ENCODE results near the gene CXCL6. TPM values are rescaled to one million over a fixed set of nuclear protein-coding genes. Genes with fewer than 3 reads are reported as not detected.
A peak's percentile ranks its signal among the peaks of the same experiment; 100 is the strongest.

The CXCL6 gene
- total RNA-seq, 3 donors from 2014 or later, result 2.2 to 2.9 TPM; not detected in 1

DNA sequence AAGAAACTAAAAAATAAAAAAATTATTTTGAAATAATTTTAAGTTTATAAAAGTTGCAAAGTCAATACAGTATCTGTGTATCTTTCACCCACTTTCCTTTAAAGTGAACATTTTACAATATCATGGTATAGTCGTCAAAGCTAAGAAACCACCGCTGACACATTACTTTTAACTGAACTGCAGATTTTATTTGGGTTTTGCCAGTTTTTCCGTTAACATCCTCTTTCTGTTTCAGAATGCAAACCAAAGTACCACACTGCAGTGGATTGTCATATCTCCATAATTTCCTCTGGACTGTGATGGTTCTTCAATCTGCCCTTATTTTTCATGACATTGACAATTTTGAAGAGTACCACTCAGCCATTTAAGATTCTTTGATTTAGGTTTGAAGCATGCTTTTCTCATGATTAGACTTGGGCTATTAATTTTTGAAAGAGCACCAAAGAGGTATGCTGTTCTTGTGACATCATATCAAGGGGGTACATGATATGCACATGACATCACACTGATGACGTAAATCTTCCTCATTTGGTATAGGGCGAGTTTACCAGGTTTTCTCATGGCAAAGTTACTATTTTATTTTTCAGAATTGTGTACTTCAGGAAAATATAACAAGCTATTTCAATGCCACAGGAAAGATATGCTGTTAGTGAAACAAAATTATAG is 29.1 kb downstream of the CXCL6 start:
- H3K4me1 ChIP-seq, result no peaks in the 10 kb centered on the region
- TF ChIP-seq, protein P1, sequence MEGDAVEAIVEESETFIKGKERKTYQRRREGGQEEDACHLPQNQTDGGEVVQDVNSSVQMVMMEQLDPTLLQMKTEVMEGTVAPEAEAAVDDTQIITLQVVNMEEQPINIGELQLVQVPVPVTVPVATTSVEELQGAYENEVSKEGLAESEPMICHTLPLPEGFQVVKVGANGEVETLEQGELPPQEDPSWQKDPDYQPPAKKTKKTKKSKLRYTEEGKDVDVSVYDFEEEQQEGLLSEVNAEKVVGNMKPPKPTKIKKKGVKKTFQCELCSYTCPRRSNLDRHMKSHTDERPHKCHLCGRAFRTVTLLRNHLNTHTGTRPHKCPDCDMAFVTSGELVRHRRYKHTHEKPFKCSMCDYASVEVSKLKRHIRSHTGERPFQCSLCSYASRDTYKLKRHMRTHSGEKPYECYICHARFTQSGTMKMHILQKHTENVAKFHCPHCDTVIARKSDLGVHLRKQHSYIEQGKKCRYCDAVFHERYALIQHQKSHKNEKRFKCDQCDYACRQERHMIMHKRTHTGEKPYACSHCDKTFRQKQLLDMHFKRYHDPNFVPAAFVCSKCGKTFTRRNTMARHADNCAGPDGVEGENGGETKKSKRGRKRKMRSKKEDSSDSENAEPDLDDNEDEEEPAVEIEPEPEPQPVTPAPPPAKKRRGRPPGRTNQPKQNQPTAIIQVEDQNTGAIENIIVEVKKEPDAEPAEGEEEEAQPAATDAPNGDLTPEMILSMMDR (IDR thresholded peaks at IDR 0.05), result no peak
- TF ChIP-seq POLR2A (IDR thresholded peaks at IDR 0.05), result no peak
- no peak for TF ChIP-seq POLR2AphosphoS5 (IDR thresholded peaks at IDR 0.05)
- no peak overlapping the region for H3K4me3 ChIP-seq
- H3K27ac ChIP-seq, result no peak overlapping the region
- no peak for DNase-seq (ENCODE audit: low spot score in 2 of 2)
- no peaks in the 10 kb centered on the region for H3K27me3 ChIP-seq
- H3K9me3 ChIP-seq, result no peaks in the 10 kb centered on the region
- intact Hi-C loops (cut with DNase I; ENCODE audit: low total_unique reads), result no loop called here
- no peaks in the 10 kb centered on the region for H3K36me3 ChIP-seq

DNA sequence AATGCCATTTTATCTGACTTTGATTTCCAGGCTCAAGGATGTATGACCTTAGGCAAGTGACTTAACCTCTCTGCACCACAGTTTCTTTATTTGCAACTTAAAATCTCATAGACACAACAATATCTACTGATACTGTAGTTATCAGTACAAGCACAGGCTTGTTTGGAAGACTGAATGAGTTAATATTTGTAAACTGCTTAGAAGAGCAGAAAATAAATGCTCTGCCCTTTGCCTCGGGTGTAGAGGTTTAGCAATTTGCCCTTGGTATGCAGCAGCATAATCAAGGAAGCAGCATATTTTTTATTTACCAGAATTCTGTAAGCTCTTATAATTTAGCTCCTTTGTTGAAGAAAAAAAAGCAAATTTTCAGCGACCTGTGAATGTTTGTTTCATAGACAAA is 29.8 kb downstream of the CXCL6 start:
- H3K9me3 ChIP-seq, result no peaks in the 10 kb centered on the region
- no peaks in the 10 kb centered on the region for H3K27me3 ChIP-seq
- no peak overlapping the region for H3K4me3 ChIP-seq
- intact Hi-C loops (cut with DNase I; ENCODE audit: low total_unique reads), result no loop called here
- H3K27ac ChIP-seq, result no peak overlapping the region
- no peak for DNase-seq (ENCODE audit: low spot score in 2 of 2)
- no peak for TF ChIP-seq POLR2A (IDR thresholded peaks at IDR 0.05)
- TF ChIP-seq, protein P1 (IDR thresholded peaks at IDR 0.05), result no peak
- TF ChIP-seq POLR2AphosphoS5 (IDR thresholded peaks at IDR 0.05), result no peak
- no peaks in the 10 kb centered on the region for H3K4me1 ChIP-seq
- no peaks in the 10 kb centered on the region for H3K36me3 ChIP-seq

DNA sequence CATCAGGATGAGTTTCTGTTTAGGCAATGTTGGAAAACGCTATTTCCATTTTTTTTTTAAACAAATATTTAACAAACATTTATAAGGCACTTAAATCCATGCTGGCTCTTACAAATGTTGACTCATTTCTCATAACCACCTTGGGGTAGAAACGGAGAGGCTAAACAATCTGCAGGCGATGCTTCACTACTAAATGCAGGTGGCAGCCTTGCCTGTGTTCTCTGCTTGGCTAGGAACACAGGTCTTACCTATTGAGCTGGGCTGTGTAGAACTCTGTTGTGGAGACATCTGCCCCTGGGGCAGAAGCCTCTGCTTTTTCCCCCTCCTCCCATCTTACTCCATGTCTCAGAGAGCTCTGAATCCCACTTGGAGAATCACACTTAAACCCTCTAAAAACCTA is 31.3 kb downstream of the CXCL6 start:
- intact Hi-C loops (cut with DNase I; ENCODE audit: low total_unique reads), result no loop called here
- no peak for TF ChIP-seq POLR2A (IDR thresholded peaks at IDR 0.05)
- TF ChIP-seq, protein P1 (IDR thresholded peaks at IDR 0.05), result no peak
- TF ChIP-seq POLR2AphosphoS5 (IDR thresholded peaks at IDR 0.05), result no peak
- Histone ChIP-seq H3K27ac (no peak overlapping the region), H3K36me3 (no peaks in the 10 kb centered on the region), H3K9me3 (no peaks in the 10 kb centered on the region), H3K4me3 (no peak overlapping the region), H3K4me1 (no peaks in the 10 kb centered on the region), H3K27me3 (no peaks in the 10 kb centered on the region)
- no peak for DNase-seq (ENCODE audit: low spot score in 2 of 2)

DNA sequence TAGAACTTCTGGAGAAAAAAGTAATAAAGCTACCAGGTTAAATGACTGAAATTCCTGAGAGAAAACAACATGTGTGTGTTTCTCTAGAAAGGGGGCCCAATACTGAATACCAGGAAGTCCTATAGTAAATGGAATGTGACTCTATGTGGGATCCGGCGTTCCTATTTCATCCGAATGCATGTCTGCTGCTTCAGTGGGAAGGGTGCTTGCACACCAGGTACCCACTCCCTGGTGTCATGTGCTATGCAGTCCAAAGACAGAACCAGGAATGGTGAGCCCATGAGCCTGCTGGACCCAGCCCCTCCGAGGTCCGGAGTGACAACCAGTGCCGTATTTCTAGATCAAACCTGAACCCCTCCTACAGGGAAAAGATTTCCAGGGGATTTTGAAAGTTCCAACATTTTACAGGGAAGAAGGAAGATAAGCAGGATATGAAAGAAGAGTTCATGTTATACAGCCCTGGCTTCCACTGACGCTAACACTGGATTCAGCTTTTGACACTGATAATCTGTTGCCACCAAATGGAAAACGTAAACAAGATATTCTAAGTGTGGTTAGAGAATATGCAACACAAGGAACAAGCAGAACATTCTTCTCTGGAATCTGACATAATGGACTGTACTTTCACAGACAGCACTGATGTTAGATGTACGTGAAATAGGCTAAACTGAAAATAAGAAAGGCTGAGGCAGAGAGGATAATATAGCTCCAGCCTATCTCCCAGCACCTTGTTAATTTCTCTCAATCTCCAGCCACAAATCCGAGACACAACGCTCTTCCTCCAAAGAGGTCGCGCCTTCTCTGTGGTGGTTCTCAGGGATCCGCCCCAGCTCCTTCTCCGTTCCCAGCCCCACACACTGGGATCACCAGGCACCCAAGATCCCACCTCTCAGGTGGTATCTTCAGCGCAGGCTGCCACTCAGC is 32.0 kb downstream of the CXCL6 start:
- DNase-seq (ENCODE audit: low spot score in 2 of 2), result no peak
- H3K27ac ChIP-seq, result peak overlapping the region; percentile 22 to 79
- TF ChIP-seq POLR2AphosphoS5 (IDR thresholded peaks at IDR 0.05) (no peak), POLR2A (IDR thresholded peaks at IDR 0.05) (no peak)
- TF ChIP-seq, protein P1 (IDR thresholded peaks at IDR 0.05), result no peak
- H3K4me3 ChIP-seq, result peak overlapping the region; percentile 49 to 80 (median 73)
- no peaks in the 10 kb centered on the region for H3K27me3 ChIP-seq
- H3K9me3 ChIP-seq, result no peaks in the 10 kb centered on the region
- no peaks in the 10 kb centered on the region for H3K36me3 ChIP-seq
- intact Hi-C loops (cut with DNase I; ENCODE audit: low total_unique reads), result no loop called here
- H3K4me1 ChIP-seq, result no peaks in the 10 kb centered on the region

All from breast epithelium (tissue), 4 donors.